HFF-Myc (cell line): ENCODE results near the gene GCDH.

Source experiments
- DNase-seq: peaks from one replicate; pipeline ENCODE4 v3.0.0-alpha.2; 2011; ENCODE audit warnings: low read depth; ENCODE audit errors: extremely low read depth
- H3K4me3 ChIP-seq: replicated peaks from 2 replicates; pipeline ENCODE4 v1.5.1; 2011; ENCODE audit warnings: low read depth, mild to moderate bottlenecking, control low read depth, low read length
- CTCF ChIP-seq: IDR thresholded peaks from 2 replicates; pipeline ENCODE4 v1.5.1; 2012; ENCODE audit warnings: mild to moderate bottlenecking, low read depth, low read length, control low read depth; ENCODE audit errors: missing control alignments

Gene GCDH

GRCh38 chr19:12937927-12938778 lies 47.2 kb downstream of the GCDH start, which contains the start of gene CALR:
Gene CALR (plus strand): TSS chr19:12938609. CDS start chr19:12938680, 71 bp downstream.
- peak; percentile 98 for DNase-seq
- H3K4me3 ChIP-seq, result peak within 1 kb of the TSS; percentile 89
- TF ChIP-seq CTCF, result no peak

DNA sequence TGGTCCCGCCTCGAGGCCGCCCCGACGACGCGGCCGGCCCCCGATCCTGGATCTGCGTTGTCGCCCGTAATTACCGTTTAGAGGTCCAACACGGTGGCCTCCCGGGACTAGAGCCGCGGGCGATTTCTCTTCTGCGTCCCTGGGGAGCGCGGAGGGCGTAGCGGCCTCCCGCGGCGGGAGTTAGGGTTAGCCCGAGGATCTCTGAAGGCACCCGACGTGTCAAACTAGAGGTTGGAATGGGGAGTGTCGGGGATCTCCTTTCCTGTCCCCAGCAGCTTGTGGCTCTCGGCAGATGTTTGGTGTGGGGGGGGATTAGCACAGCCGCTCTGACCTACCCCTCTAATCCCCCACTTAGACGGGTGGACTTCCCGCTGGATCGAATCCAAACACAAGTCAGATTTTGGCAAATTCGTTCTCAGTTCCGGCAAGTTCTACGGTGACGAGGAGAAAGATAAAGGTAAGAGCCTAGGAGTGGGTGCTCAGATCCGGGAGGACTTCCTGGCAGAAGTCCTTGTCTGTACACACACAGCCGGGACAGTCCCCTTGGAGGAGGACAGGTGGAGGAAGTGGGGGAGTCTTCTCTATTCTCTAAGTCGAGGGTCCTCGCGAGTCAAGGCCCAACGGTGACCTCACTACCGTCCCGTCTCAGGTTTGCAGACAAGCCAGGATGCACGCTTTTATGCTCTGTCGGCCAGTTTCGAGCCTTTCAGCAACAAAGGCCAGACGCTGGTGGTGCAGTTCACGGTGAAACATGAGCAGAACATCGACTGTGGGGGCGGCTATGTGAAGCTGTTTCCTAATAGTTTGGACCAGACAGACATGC lies 48.0 kb downstream of the GCDH start:
- TF ChIP-seq CTCF, result peak; percentile 2

GRCh38 chr19:12939975-12940423 lies 49.0 kb downstream of the GCDH start:
- peak overlapping the region; percentile 89 for H3K4me3 ChIP-seq
- no peak for TF ChIP-seq CTCF
- no peak for DNase-seq

More for the DNA sequence above, 48.0 kb downstream of the GCDH start:
- peak overlapping the region; percentile 89 for H3K4me3 ChIP-seq
- no peak for DNase-seq

DNA sequence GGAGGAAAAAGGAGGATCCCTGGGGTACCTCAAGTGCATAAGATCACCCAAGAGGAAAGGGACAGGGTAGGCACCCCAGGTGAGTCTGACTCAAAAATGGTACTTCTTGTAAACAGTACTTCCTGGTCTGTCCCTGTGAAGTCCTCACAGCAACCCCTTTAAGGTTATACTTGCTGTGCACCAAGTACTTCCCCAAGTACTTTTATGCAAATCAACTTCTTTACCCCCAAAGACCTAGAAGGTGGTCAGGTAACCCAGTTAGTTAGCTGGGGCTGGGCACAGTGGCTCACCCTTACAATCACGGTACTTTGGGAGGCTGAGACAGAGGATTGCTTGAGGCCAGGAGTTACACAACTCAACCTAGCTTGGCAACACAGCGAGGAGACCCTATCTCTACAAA lies 49.9 kb downstream of the GCDH start:
- H3K4me3 ChIP-seq, result peak overlapping the region; percentile 89
- no peak for TF ChIP-seq CTCF
- no peak for DNase-seq

DNA sequence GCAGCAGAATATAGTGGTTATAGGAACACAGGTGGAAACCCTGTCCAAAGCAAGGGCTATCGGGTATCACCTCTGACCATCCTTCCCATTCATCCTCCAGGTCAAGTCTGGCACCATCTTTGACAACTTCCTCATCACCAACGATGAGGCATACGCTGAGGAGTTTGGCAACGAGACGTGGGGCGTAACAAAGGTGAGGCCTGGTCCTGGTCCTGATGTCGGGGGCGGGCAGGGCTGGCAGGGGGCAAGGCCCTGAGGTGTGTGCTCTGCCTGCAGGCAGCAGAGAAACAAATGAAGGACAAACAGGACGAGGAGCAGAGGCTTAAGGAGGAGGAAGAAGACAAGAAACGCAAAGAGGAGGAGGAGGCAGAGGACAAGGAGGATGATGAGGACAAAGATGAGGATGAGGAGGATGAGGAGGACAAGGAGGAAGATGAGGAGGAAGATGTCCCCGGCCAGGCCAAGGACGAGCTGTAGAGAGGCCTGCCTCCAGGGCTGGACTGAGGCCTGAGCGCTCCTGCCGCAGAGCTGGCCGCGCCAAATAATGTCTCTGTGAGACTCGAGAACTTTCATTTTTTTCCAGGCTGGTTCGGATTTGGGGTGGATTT lies 52.6 kb downstream of the GCDH start:
- TF ChIP-seq CTCF, result no peak
- no peak overlapping the region for H3K4me3 ChIP-seq
- no peak for DNase-seq

- H3K4me3 ChIP-seq, result no peak overlapping the region
- no peak for DNase-seq
- no peak for TF ChIP-seq CTCF
These were observed 53.2 kb downstream of the GCDH start for GRCh38 chr19:12944104-12944674.
